IgD-negative memory B cell (primary cell): ENCODE measurements around the gene ABLIM1. TPM values are rescaled to one million over a fixed set of nuclear protein-coding genes. Genes with fewer than 3 reads are reported as not detected.

ENCODE experiments used
- H3K27ac Mint-ChIP-seq, 3 donors: one replicate each; pipeline ENCODE4 v1.8.0; 2020 to 2022; ENCODE audit warnings: mild to moderate bottlenecking in 3 of 3, mixed read lengths in 3 of 3, moderate library complexity in 1 of 3
- H3K27me3 Mint-ChIP-seq: one replicate; pipeline ENCODE4 v1.8.0; 2021; ENCODE audit warnings: mixed read lengths
- H3K36me3 Mint-ChIP-seq: one replicate; pipeline ENCODE4 v1.8.0; 2020; ENCODE audit warnings: mild to moderate bottlenecking, mixed read lengths
- H3K4me1 Mint-ChIP-seq, 3 donors: one replicate each; pipeline ENCODE4 v1.8.0; 2020 to 2022; ENCODE audit warnings: mixed read lengths in 3 of 3, mild to moderate bottlenecking in 1 of 3
- H3K4me3 Mint-ChIP-seq, 4 donors: one replicate each; pipeline ENCODE4 v1.8.0; 2020 to 2022; ENCODE audit warnings: mild to moderate bottlenecking in 4 of 4, mixed read lengths in 4 of 4, moderate library complexity in 3 of 4
- H3K9me3 Mint-ChIP-seq, 3 donors: one replicate each; pipeline ENCODE4 v1.8.0; 2020 to 2021; ENCODE audit warnings: mixed read lengths in 3 of 3, mild to moderate bottlenecking in 1 of 3
- polyA plus RNA-seq: library from polyadenylated mRNA; unstranded; fragments of 300-500 nt; fragmentation: Illumina TruSeq; gene quantifications from one replicate; pipeline ENCODE4 v1.2.3, GENCODE V29; 2021

Gene ABLIM1
- polyA plus RNA-seq, 1 donor from 2014 or later, result 115 TPM

- Mint-ChIP-seq H3K27me3 (no peaks in the 10 kb centered on the region), H3K4me1 (peaks cover 17 to 19% (median 17%) of the 10 kb centered on the region in 3 donors), H3K27ac (peak overlapping the region in 1 of 3 donors; percentile 63), H3K4me3 (peak overlapping the region in 2 of 4 donors; percentile 22 to 39), H3K36me3 (no peaks in the 10 kb centered on the region), H3K9me3 (peaks cover 0 to 2% (median 0%) of the 10 kb centered on the region in 3 donors)
These were observed 120.3 kb downstream of the ABLIM1 start for GRCh38 chr10:114537736-114538135.

GRCh38 chr10:114534571-114534981, 123.5 kb downstream of the ABLIM1 start:
- Mint-ChIP-seq H3K36me3 (no peaks in the 10 kb centered on the region), H3K27me3 (no peaks in the 10 kb centered on the region), H3K4me3 (no peak overlapping the region), H3K4me1 (peaks cover 10 to 19% (median 14%) of the 10 kb centered on the region in 3 donors), H3K9me3 (peaks cover 0 to 2% (median 0%) of the 10 kb centered on the region in 3 donors), H3K27ac (no peak overlapping the region)

GRCh38 chr10:114532226-114532625, 125.8 kb downstream of the ABLIM1 start:
- H3K4me3 Mint-ChIP-seq, result peak overlapping the region in 1 of 4 donors; percentile 45
- H3K36me3 Mint-ChIP-seq, result no peaks in the 10 kb centered on the region
- H3K9me3 Mint-ChIP-seq, result peaks cover 0 to 2% (median 0%) of the 10 kb centered on the region in 3 donors
- no peaks in the 10 kb centered on the region for H3K27me3 Mint-ChIP-seq
- H3K4me1 Mint-ChIP-seq, result peaks cover 0 to 8% (median 6%) of the 10 kb centered on the region in 3 donors
- no peak overlapping the region for H3K27ac Mint-ChIP-seq

- peak overlapping the region; percentile 85 to 97 (median 91) for H3K4me3 Mint-ChIP-seq
- peak overlapping the region; percentile 88 to 99 (median 96) for H3K27ac Mint-ChIP-seq
- H3K9me3 Mint-ChIP-seq, result no peaks in the 10 kb centered on the region
- no peaks in the 10 kb centered on the region for H3K27me3 Mint-ChIP-seq
- H3K4me1 Mint-ChIP-seq, result peaks cover 33 to 50% (median 41%) of the 10 kb centered on the region in 3 donors
- H3K36me3 Mint-ChIP-seq, result peaks cover 2% of the 10 kb centered on the region
These were observed 131.4 kb downstream of the ABLIM1 start for GRCh38 chr10:114526504-114527238.

- peaks cover 2% of the 10 kb centered on the region for H3K36me3 Mint-ChIP-seq
- peak overlapping the region; percentile 88 to 99 (median 96) for H3K27ac Mint-ChIP-seq
- peaks cover 38 to 55% (median 47%) of the 10 kb centered on the region in 3 donors for H3K4me1 Mint-ChIP-seq
- H3K9me3 Mint-ChIP-seq, result no peaks in the 10 kb centered on the region
- H3K4me3 Mint-ChIP-seq, result peak overlapping the region; percentile 85 to 97 (median 91)
- H3K27me3 Mint-ChIP-seq, result no peaks in the 10 kb centered on the region
These were observed 132.0 kb downstream of the ABLIM1 start for GRCh38 chr10:114526126-114526503.

GRCh38 chr10:114525368-114525949, 132.6 kb downstream of the ABLIM1 start:
- Mint-ChIP-seq H3K4me3 (peak overlapping the region; percentile 85 to 97 (median 91)), H3K9me3 (no peaks in the 10 kb centered on the region), H3K4me1 (peaks cover 40 to 57% (median 49%) of the 10 kb centered on the region in 3 donors), H3K27ac (peak overlapping the region; percentile 88 to 99 (median 96)), H3K36me3 (peaks cover 2% of the 10 kb centered on the region), H3K27me3 (no peaks in the 10 kb centered on the region)

- Mint-ChIP-seq H3K4me3 (peak overlapping the region; percentile 85 to 97 (median 91)), H3K27ac (peak overlapping the region in 2 of 3 donors; percentile 4 to 42), H3K4me1 (peaks cover 49 to 69% (median 62%) of the 10 kb centered on the region in 3 donors), H3K36me3 (peaks cover 2% of the 10 kb centered on the region), H3K9me3 (no peaks in the 10 kb centered on the region), H3K27me3 (no peaks in the 10 kb centered on the region)
These were observed 134.2 kb downstream of the ABLIM1 start for GRCh38 chr10:114523876-114524275.

- Mint-ChIP-seq H3K9me3 (no peaks in the 10 kb centered on the region), H3K27ac (peak overlapping the region in 1 of 3 donors; percentile 13), H3K27me3 (no peaks in the 10 kb centered on the region), H3K4me3 (peak overlapping the region in 2 of 4 donors; percentile 36 to 45), H3K4me1 (peaks cover 58 to 79% (median 77%) of the 10 kb centered on the region in 3 donors), H3K36me3 (peaks cover 2% of the 10 kb centered on the region)
These were observed 136.8 kb downstream of the ABLIM1 start for GRCh38 chr10:114521255-114521654.

- Mint-ChIP-seq H3K4me3 (peak overlapping the region in 2 of 4 donors; percentile 38 to 39), H3K27ac (no peak overlapping the region), H3K4me1 (peaks cover 58 to 85% (median 73%) of the 10 kb centered on the region in 3 donors), H3K27me3 (no peaks in the 10 kb centered on the region), H3K9me3 (no peaks in the 10 kb centered on the region), H3K36me3 (peaks cover 2% of the 10 kb centered on the region)
These were observed 137.6 kb downstream of the ABLIM1 start for GRCh38 chr10:114520453-114520852.

GRCh38 chr10:114519756-114520293, 138.2 kb downstream of the ABLIM1 start:
- peak overlapping the region in 1 of 3 donors; percentile 46 for H3K27ac Mint-ChIP-seq
- H3K27me3 Mint-ChIP-seq, result no peaks in the 10 kb centered on the region
- H3K4me1 Mint-ChIP-seq, result peaks cover 55 to 85% (median 68%) of the 10 kb centered on the region in 3 donors
- H3K4me3 Mint-ChIP-seq, result peak overlapping the region in 1 of 4 donors; percentile 38
- peaks cover 3% of the 10 kb centered on the region for H3K36me3 Mint-ChIP-seq
- H3K9me3 Mint-ChIP-seq, result no peaks in the 10 kb centered on the region

GRCh38 chr10:114519306-114519669, 138.8 kb downstream of the ABLIM1 start:
- Mint-ChIP-seq H3K4me1 (peaks cover 54 to 82% (median 67%) of the 10 kb centered on the region in 3 donors), H3K9me3 (no peaks in the 10 kb centered on the region), H3K4me3 (peak overlapping the region in 1 of 4 donors; percentile 43), H3K27ac (peak overlapping the region in 1 of 3 donors; percentile 63), H3K27me3 (no peaks in the 10 kb centered on the region), H3K36me3 (peaks cover 4% of the 10 kb centered on the region)

- H3K4me1 Mint-ChIP-seq, result peaks cover 49 to 79% (median 61%) of the 10 kb centered on the region in 3 donors
- H3K4me3 Mint-ChIP-seq, result peak overlapping the region in 1 of 4 donors; percentile 65
- peaks cover 5% of the 10 kb centered on the region for H3K36me3 Mint-ChIP-seq
- no peak overlapping the region for H3K27ac Mint-ChIP-seq
- H3K9me3 Mint-ChIP-seq, result no peaks in the 10 kb centered on the region
- H3K27me3 Mint-ChIP-seq, result no peaks in the 10 kb centered on the region
These were observed 139.4 kb downstream of the ABLIM1 start for GRCh38 chr10:114518401-114519305.

- Mint-ChIP-seq H3K27ac (peak overlapping the region; percentile 69 to 89 (median 75)), H3K4me1 (peaks cover 54 to 78% (median 65%) of the 10 kb centered on the region in 3 donors), H3K4me3 (peak overlapping the region in 2 of 4 donors; percentile 10 to 57), H3K27me3 (no peaks in the 10 kb centered on the region), H3K36me3 (peaks cover 10% of the 10 kb centered on the region), H3K9me3 (no peaks in the 10 kb centered on the region)
These were observed 140.5 kb downstream of the ABLIM1 start for GRCh38 chr10:114517368-114518250.
